GM21528 (cell line): ENCODE measurements around the gene PI4KA.
"Not testable (repeated sequence)": the region's sequence is repeated elsewhere in the genome, so short reads cannot be mapped to it uniquely, and the experiment has no call there.

ENCODE experiments used
- ATAC-seq: cut with Tn5 transposase; IDR thresholded peaks from one replicate; pipeline ENCODE4 v1.9.1; 2021; ENCODE audit warnings: mild to moderate bottlenecking, moderate library complexity; ENCODE audit not compliant: unreplicated experiment, low FRiP score

The PI4KA gene

GRCh38 chr22:20752873-20753272 lies 105.7 kb downstream of the PI4KA start:
- no peak for ATAC-seq

- no peak for ATAC-seq
These were observed 106.4 kb downstream of the PI4KA start for GRCh38 chr22:20752104-20752741.

GRCh38 chr22:20751185-20751851 lies 107.3 kb downstream of the PI4KA start:
- no peak for ATAC-seq

GRCh38 chr22:20750461-20751184 lies 108.0 kb downstream of the PI4KA start:
- no peak for ATAC-seq

- peak; percentile 7 for ATAC-seq
These were observed 109.2 kb downstream of the PI4KA start for GRCh38 chr22:20749453-20749852.

- ATAC-seq, result peak; percentile 48
These were observed 109.7 kb downstream of the PI4KA start for GRCh38 chr22:20748731-20749428.

- ATAC-seq, result peak; percentile 3
These were observed 110.5 kb downstream of the PI4KA start for GRCh38 chr22:20748082-20748481.

GRCh38 chr22:20747223-20747622 lies 111.4 kb downstream of the PI4KA start:
- ATAC-seq, result no peak

- ATAC-seq, result no peak
These were observed 112.0 kb downstream of the PI4KA start for GRCh38 chr22:20746431-20747189.

GRCh38 chr22:20745119-20745518 lies 113.5 kb downstream of the PI4KA start:
- no peak for ATAC-seq

- no peak for ATAC-seq
These were observed 114.2 kb downstream of the PI4KA start for GRCh38 chr22:20744456-20744855.

- ATAC-seq, result no peak
These were observed 115.8 kb downstream of the PI4KA start for GRCh38 chr22:20742764-20743163.

- no peak for ATAC-seq
These were observed 116.7 kb downstream of the PI4KA start for GRCh38 chr22:20741634-20742581.

GRCh38 chr22:20741008-20741633 lies 117.5 kb downstream of the PI4KA start:
- no peak for ATAC-seq

GRCh38 chr22:20740222-20740951 lies 118.2 kb downstream of the PI4KA start:
- no peak for ATAC-seq

GRCh38 chr22:20738394-20739089 lies 120.1 kb downstream of the PI4KA start:
- no peak for ATAC-seq

- ATAC-seq, result not testable (repeated sequence)
These were observed 121.7 kb downstream of the PI4KA start for GRCh38 chr22:20736891-20737290.
